Erythroblast (primary cell): ENCODE results near the gene SULF2.

Experiments
- GATA1 ChIP-seq: IDR thresholded peaks from 2 replicates; pipeline ENCODE4 v1.6.1; 2011; ENCODE audit warnings: low read depth, mild to moderate bottlenecking, control low read depth, low read length, moderate library complexity
- POLR2A ChIP-seq: IDR thresholded peaks from 2 replicates; pipeline ENCODE4 v1.6.1; 2011; ENCODE audit warnings: mild to moderate bottlenecking, low read length

DNA sequence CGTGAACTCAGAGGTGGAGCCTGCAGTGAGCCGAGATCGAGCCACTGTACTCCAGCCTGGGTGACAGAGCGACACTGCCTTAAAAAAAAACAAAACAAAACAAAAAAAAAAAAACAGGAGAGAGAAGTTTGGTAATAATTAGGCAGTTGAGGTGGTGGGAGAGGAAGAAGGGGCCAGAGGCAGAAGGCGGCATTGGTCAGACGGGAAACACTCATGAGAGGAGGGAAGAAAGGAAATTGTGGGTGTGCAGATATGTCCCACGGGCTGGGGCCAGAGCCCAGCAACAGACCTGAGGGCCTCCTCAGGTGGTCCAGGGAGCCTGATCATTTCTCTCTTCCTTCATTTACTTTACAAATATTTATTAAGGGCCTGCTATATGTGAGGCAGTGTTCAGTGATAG is 20.0 kb downstream of the SULF2 start:
- TF ChIP-seq GATA1 (no peak), POLR2A (no peak)
